NK-92 (cell line): ENCODE measurements around the gene AEN.

Experiments
- DNase-seq: peaks from one replicate; lab custom pipeline; 2025; ENCODE audit not compliant: unreplicated experiment; lab: John Stamatoyannopoulos, UW

The AEN gene

GRCh38 chr15:88664151-88664778 is 43.1 kb downstream of the AEN start:
- no peak for DNase-seq

- no peak for DNase-seq
Observed at GRCh38 chr15:88674661-88675060, 53.5 kb downstream of the AEN start.

GRCh38 chr15:88678755-88679154 is 57.6 kb downstream of the AEN start:
- DNase-seq, result no peak

GRCh38 chr15:88680241-88681001 is 59.3 kb downstream of the AEN start:
- no peak for DNase-seq

- no peak for DNase-seq
Observed at GRCh38 chr15:88681610-88682221, 60.6 kb downstream of the AEN start.
